ENCODE results near the gene CDC42. TPM values are rescaled to one million over a fixed set of nuclear protein-coding genes. Genes with fewer than 3 reads are reported as not detected.

Gene CDC42
- total RNA-seq, 1 experiment from 2014 or later: 171 TPM

DNA sequence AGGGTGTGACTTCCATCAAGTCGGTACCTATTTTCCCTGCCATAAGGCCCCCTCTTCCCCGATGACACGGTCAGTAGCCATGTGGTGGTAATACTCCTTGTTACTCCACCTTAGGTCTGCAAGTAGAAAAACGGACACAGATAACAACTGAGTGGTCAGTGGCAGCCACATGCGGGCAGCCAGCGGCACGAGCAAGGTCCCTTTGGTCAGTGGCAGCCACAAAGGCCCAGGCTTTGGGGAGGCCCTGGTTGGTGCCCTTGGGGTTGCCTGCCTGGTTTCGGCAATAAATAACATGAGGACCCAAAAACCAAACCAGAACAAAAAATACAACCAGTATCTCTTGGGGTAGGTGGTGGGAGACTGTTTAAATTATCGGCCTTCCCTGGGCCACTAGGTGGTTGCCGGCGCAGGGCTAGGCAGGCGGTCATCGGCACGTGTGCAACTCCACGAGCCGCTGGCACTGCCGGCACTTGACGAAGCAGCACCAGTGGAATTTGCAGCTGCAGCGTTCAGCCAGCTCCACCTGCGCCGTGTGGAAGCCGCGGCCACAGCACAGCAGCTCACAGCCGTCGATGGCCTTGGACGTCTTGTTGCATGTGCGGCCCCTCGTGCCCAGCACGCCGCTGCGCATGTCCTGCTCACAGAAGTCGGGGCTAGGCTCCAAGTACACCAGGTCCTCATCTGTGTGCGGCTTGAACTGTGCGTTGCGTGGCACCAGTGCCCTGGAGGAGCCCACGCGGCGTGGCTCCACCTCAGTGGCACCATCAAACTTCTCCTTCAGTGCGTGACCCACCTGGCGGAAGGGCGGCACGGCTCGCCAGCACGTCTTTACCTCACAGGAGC lies 67.3 kb downstream of the CDC42 start:
- Mint-ChIP-seq H3K27ac (peak overlapping the region; percentile 80), H3K27me3 (ENCODE audit: low read depth) (no peaks in the 10 kb centered on the region), H3K4me3 (no peak overlapping the region), H3K36me3 (no peaks in the 10 kb centered on the region), H3K4me1 (peaks cover 37% of the 10 kb centered on the region), H3K9me3 (no peaks in the 10 kb centered on the region)
- POLR2A ChIA-PET: no interaction called here
- DNase-seq (ENCODE audit: low spot score): no peak
- ATAC-seq: no peak
- CTCF ChIA-PET: interaction anchor here (3.3 kb wide), 1 partner anchor 14 kb away, joined by 16 read pairs; no protein-coding TSS in a partner anchor
- TF ChIP-seq FOXP1 (CRISPR knock-in tag; IDR thresholded peaks at IDR 0.05; ENCODE audit: borderline replicate concordance) (no peak), IRF2 (CRISPR knock-in tag; IDR thresholded peaks at IDR 0.05; ENCODE audit: borderline replicate concordance, low read depth) (no peak), ZNF416 (CRISPR knock-in tag; IDR thresholded peaks at IDR 0.05) (no peak)
- TF ChIP-seq, protein P1, sequence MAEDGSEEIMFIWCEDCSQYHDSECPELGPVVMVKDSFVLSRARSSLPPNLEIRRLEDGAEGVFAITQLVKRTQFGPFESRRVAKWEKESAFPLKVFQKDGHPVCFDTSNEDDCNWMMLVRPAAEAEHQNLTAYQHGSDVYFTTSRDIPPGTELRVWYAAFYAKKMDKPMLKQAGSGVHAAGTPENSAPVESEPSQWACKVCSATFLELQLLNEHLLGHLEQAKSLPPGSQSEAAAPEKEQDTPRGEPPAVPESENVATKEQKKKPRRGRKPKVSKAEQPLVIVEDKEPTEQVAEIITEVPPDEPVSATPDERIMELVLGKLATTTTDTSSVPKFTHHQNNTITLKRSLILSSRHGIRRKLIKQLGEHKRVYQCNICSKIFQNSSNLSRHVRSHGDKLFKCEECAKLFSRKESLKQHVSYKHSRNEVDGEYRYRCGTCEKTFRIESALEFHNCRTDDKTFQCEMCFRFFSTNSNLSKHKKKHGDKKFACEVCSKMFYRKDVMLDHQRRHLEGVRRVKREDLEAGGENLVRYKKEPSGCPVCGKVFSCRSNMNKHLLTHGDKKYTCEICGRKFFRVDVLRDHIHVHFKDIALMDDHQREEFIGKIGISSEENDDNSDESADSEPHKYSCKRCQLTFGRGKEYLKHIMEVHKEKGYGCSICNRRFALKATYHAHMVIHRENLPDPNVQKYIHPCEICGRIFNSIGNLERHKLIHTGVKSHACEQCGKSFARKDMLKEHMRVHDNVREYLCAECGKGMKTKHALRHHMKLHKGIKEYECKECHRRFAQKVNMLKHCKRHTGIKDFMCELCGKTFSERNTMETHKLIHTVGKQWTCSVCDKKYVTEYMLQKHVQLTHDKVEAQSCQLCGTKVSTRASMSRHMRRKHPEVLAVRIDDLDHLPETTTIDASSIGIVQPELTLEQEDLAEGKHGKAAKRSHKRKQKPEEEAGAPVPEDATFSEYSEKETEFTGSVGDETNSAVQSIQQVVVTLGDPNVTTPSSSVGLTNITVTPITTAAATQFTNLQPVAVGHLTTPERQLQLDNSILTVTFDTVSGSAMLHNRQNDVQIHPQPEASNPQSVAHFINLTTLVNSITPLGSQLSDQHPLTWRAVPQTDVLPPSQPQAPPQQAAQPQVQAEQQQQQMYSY (CRISPR knock-in tag; IDR thresholded peaks at IDR 0.05): no peak

- ChIA-PET POLR2A (interaction anchor here (0.6 kb wide), 1 partner anchor 125 kb away, joined by 5 read pairs; no protein-coding TSS in a partner anchor), CTCF (interaction anchor here (3.3 kb wide), 1 partner anchor 15 kb away, joined by 16 read pairs; no protein-coding TSS in a partner anchor)
- Mint-ChIP-seq H3K27me3 (ENCODE audit: low read depth) (no peaks in the 10 kb centered on the region), H3K9me3 (no peaks in the 10 kb centered on the region), H3K4me1 (peaks cover 32% of the 10 kb centered on the region), H3K4me3 (no peak overlapping the region), H3K27ac (no peak overlapping the region; the same call in 1 of the 2 replicates), H3K36me3 (no peaks in the 10 kb centered on the region)
- no peak for DNase-seq (ENCODE audit: low spot score)
- no peak for TF ChIP-seq ETV6 (CRISPR knock-in tag; IDR thresholded peaks at IDR 0.05)
- TF ChIP-seq, protein P2, sequence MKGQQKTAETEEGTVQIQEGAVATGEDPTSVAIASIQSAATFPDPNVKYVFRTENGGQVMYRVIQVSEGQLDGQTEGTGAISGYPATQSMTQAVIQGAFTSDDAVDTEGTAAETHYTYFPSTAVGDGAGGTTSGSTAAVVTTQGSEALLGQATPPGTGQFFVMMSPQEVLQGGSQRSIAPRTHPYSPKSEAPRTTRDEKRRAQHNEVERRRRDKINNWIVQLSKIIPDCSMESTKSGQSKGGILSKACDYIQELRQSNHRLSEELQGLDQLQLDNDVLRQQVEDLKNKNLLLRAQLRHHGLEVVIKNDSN (CRISPR knock-in tag; IDR thresholded peaks at IDR 0.05): no peak
- no peak for TF ChIP-seq ZNF121 (CRISPR knock-in tag; IDR thresholded peaks at IDR 0.05)
- TF ChIP-seq, protein P3, sequence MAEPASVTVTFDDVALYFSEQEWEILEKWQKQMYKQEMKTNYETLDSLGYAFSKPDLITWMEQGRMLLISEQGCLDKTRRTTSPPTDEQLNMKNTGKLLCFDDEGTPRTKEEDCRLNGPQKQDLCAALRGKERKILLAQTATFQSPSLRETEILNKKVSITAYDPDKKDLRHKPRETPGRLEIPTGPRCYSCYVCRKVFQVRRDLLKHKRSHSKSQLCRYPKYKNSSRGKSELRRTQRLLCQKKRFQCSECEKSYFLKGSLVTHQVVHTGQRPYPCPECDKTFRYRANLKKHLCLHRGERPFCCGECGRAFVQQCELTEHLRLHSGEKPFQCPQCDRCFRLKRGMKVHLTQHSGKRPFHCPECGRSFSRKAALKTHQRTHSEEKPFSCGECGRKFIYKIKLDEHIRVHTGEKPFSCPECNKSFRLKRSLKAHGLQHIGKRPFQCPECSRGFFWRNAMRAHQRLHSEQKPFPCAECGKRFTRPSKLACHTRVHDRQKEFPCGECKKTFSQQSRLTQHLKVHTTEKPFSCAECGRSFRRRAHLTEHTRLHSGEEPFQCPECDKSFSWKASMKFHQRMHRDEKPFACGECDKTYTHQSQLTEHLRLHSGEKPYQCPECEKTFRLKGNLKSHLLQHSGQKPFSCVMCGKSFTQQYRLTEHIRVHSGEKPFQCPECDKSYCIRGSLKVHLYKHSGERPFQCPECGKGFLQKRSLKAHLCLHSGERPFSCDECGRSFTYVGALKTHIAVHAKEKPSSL (CRISPR knock-in tag; conservative IDR thresholded peaks at IDR 0.05): no peak
- TF ChIP-seq PREB (CRISPR knock-in tag; IDR thresholded peaks at IDR 0.05; ENCODE audit: borderline replicate concordance): no peak
- no peak for TF ChIP-seq OVOL2 (CRISPR knock-in tag; IDR thresholded peaks at IDR 0.05; ENCODE audit: borderline replicate concordance)
- no peak for TF ChIP-seq ATF2 (CRISPR knock-in tag; IDR thresholded peaks at IDR 0.05; ENCODE audit: borderline replicate concordance, low read depth)
- TF ChIP-seq, protein P4, sequence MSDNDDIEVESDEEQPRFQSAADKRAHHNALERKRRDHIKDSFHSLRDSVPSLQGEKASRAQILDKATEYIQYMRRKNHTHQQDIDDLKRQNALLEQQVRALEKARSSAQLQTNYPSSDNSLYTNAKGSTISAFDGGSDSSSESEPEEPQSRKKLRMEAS (CRISPR knock-in tag; IDR thresholded peaks at IDR 0.05): no peak
- no peak for TF ChIP-seq ZNF416 (CRISPR knock-in tag; IDR thresholded peaks at IDR 0.05)
- TF ChIP-seq ZNF423 (CRISPR knock-in tag; IDR thresholded peaks at IDR 0.05): no peak
- no peak for TF ChIP-seq GABPB1 (CRISPR knock-in tag; IDR thresholded peaks at IDR 0.05)
- TF ChIP-seq, protein P5, sequence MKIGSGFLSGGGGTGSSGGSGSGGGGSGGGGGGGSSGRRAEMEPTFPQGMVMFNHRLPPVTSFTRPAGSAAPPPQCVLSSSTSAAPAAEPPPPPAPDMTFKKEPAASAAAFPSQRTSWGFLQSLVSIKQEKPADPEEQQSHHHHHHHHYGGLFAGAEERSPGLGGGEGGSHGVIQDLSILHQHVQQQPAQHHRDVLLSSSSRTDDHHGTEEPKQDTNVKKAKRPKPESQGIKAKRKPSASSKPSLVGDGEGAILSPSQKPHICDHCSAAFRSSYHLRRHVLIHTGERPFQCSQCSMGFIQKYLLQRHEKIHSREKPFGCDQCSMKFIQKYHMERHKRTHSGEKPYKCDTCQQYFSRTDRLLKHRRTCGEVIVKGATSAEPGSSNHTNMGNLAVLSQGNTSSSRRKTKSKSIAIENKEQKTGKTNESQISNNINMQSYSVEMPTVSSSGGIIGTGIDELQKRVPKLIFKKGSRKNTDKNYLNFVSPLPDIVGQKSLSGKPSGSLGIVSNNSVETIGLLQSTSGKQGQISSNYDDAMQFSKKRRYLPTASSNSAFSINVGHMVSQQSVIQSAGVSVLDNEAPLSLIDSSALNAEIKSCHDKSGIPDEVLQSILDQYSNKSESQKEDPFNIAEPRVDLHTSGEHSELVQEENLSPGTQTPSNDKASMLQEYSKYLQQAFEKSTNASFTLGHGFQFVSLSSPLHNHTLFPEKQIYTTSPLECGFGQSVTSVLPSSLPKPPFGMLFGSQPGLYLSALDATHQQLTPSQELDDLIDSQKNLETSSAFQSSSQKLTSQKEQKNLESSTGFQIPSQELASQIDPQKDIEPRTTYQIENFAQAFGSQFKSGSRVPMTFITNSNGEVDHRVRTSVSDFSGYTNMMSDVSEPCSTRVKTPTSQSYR (CRISPR knock-in tag; IDR thresholded peaks at IDR 0.05): no peak
- TF ChIP-seq SP1 (CRISPR knock-in tag; conservative IDR thresholded peaks at IDR 0.05): no peak
- no peak for TF ChIP-seq EMX1 (CRISPR knock-in tag; IDR thresholded peaks at IDR 0.05)
- no peak for ATAC-seq
Measured at GRCh38 chr1:22120469-22120790, 67.9 kb downstream of the CDC42 start.
